HG03280 (cell line): ENCODE results near the gene NRXN3.

Experiments used
- ATAC-seq: cut with Tn5 transposase; IDR thresholded peaks from one replicate; pipeline ENCODE4 v1.9.1; 2021; ENCODE audit warnings: mild to moderate bottlenecking, moderate library complexity; ENCODE audit not compliant: unreplicated experiment

The NRXN3 gene

DNA sequence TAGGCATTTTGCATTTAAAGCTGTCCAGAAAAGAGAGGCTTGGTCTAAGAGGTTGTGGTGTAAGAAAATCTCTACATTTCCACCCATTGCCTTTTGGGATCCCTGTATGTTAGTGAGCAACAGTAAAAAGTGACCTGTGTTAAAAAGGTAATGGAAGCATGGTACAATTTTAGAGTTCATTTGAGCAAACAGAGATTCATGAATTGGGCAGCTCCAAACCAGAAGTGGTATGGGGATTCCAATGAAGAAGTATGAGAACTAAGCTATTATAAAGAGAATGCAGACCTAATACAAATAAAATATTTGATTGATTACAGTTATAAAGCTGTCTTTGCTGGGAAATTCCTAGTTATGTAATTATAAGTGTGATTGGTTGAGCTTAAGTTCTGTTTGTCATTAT, 1134.1 kb downstream of the NRXN3 start:
- no peak for ATAC-seq

DNA sequence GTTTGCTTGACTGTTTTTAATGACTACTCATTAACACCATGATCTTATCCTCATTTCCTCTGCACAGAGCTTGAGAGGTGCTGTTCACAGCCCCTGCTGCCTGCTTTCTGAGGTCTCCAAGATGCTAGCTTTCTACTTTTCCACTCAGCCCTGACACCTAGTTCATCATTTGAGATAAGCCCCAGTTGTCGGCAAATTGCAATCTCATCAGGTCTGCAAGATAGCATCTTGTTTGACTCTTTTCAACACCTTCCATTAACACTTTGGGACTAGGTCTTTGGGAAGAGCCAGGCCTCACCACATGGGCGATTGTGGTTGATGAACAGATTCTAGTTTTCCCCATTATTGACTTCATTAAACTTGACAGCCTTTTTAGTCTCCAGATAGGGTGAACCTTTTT, 1136.4 kb downstream of the NRXN3 start:
- no peak for ATAC-seq

DNA sequence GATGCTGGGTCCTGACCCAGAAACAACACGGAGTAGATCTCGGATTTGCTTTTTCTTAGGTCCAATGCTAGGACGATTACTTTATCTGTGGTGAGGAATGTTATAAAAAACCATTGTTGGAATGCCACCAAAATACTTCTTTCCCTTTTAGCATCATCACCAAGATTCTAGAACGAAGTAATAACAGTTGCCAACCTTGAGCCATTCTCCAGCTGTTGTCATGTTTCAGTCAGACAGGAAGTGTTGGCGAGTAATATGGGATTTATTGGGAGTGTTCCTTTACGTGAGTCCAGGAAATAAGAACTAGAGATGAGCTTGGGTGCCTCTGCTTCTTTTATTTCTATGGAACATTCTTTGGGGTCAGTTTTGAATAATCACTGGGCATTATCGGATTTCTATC, 1148.2 kb downstream of the NRXN3 start:
- ATAC-seq = no peak

DNA sequence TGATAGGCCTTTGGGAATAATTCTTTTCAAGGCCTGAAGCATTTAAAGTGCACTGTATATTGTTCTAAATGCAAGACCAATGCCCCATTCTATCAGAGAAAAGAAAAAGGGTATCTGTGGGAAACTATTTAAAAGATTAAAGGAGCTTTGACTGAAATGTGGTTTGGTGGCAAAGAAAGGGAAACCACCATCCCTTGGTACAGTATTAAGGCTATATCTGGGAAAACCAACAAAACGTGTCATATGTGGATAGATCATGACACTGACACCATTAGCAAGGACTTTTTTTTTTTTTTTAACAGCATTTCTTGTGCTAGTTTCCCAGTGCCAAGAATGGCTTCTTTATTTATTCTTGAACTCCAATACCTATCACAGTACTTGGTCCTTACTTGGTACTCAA, 1150.4 kb downstream of the NRXN3 start:
- no peak for ATAC-seq

DNA sequence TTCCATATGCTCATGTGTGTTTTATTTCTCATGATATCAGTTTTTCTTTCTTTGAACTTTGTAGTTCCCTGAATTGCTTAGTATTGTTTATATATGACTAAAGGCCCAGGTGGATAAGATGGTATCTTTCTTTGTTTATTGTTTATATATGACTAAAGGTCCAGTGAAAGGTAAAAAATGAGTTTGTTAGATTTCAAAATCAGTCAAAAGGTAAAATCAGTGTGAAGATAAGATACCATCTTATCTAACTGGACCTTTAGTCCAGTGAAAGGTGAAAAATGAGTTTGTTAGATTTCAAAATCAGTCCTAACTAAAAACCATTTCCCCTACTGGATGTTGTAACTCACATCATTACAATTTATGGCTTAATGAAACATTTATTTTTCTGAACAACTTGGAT, 1150.9 kb downstream of the NRXN3 start:
- no peak for ATAC-seq

DNA sequence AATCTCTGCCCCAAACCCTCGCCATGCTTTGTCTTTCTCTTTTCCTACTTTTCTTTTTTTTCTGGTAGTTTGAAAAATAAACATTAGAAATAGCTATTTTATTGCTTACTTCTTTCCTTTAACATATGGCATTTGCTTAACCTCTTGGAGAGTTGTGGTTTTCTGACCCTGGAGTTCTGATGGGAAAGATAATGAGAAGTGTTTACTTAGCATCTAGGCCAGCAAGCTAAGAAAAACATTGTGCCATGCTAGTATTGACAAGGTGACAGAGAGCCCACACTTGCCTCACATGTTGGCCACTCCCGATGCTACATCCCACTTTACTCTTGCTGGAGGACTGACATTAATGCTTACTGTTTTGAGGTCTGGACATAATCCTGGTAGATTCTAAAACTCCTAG, 1154.9 kb downstream of the NRXN3 start:
- ATAC-seq = no peak

DNA sequence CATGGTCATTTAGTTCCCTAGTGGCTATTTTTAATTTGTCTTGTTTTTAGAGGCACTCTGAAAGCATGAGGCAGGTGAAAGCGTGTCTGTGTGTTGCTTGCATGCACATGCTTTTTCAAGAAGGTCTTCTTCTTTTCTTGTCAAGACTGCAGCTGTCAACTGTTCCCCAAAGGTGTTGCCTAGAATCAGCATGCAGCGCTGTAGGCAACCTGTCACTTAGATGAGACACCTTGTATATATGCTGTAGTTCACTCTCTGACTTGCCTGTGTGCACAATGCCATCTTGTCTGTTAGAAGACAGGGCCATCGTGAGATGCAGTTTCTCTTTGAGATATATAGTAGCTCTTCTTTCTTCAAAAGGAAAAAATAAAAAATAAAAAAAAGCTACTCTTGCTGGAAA, 1155.4 kb downstream of the NRXN3 start:
- ATAC-seq = no peak

DNA sequence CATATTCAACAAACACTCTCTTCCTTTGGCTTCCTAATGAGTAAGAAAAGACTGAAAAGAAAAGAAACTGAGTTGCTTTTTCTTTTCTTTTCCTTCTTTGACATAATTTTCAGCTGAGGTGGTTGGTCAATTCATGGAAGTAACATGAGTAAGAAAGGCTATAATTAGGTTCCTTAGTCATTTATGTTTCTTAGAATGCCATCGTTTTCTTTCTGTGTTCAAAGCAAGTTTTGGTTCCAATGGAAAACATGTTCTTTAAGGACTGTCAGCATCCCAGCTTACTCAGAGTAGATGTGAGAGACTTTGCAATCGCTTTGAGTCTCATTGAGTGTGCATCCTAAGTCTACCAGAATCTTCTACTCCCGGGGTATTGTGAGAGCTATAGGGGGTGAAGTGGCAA, 1158.7 kb downstream of the NRXN3 start:
- no peak for ATAC-seq

DNA sequence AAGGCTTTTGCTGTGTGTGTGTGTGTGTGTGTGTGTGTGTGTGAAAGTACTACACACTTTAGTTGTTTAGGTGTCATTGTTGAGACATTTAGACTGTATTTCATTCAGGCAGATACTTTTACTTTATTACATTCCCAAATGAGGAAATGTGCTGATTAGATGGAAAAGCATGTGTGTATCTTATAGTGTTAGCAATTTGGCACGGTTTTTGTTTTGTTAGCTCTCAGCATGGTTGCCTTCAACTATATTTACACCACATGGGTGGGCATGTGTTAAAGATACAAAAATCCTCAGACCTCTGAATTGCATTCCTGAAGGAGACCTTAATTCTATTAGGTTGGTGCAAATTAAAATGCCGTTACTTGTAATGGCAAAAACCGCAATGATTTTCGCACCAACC, 1161.7 kb downstream of the NRXN3 start:
- ATAC-seq = no peak

DNA sequence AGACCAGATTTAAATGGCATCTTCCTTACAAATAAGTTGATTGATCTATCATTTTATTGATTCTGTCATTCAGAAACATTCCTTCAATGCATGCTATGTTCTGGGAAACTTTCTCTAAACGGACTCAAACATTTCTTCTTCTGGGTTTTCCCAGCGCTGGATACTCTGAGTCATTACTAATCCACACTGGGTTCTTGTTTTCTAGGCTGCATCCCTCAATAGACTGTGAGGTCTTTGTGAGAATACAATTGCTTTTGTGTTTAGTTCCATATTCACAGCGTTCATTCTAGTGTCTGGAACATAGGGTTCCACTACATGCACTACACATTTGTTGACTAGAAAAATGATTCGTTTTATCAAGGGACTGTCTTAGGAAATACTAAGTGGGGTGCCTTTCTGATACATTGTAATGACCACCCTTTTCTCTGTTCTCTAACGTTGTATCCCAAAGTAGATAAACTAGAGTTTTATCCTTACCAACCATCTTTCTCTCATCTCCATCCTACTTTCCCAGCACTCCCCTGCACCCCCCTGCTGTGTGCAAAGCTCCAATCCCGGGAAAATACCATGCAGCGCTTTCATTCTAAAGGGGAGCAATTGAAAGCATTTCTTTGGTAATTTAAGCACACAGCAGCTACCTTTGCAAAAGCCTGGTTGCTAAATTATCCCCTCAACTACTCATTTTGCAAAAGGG, 1162.5 kb downstream of the NRXN3 start:
- ATAC-seq = no peak

DNA sequence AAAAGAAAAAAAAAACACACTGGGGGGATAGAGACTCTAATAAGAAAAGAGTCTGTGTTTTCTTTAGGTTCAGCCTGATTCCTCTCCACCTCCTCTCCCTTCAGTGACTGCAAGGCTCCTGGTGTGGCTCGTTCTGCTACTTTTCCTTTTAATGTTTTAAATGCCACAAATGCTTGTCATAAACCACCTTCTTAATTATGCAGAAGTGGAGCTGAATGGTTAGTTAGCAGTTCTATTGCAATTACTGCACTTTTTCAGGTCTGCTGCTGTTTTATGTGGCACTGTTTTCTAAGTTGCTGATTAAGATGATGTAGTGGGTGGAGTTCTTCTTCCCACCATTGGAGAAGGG, 1163.0 kb downstream of the NRXN3 start:
- no peak for ATAC-seq

DNA sequence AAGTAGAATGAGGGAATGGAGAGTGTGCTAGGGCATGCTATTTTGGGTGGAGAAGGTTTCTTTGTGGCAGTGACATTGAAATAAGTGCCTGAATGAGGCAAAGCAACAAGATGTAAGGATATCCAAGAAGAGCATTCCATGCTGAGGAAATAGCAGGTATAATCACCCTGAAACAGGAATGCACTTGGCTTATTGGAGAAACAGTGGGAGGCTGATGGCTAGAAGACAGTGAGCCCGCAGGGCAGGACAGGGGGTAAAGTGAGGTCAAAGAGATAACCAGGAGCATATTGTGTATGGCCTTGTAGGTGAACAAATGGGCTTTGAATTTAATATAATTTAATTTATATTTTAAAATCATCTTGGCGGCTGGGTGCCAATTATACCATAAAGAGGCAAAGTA, 1164.1 kb downstream of the NRXN3 start:
- no peak for ATAC-seq

DNA sequence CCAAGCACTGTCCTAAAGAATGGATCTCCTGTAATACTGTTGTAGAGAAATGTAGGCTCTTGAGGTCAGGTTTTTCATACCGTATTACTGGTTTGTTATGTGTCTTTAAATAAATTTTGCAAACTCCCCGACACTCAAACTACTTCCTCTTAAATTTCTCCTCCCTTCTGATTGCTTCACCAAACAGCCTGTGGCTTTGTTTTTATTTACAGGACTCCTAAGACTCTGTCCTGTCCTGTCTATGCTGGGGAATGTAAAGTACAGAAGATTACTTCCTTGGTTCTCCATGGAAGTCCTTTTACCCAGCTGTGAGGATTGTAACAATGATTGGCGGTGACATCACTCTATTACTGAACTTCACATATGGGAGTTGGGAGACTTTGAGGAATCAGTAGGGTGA, 1167.6 kb downstream of the NRXN3 start:
- no peak for ATAC-seq

DNA sequence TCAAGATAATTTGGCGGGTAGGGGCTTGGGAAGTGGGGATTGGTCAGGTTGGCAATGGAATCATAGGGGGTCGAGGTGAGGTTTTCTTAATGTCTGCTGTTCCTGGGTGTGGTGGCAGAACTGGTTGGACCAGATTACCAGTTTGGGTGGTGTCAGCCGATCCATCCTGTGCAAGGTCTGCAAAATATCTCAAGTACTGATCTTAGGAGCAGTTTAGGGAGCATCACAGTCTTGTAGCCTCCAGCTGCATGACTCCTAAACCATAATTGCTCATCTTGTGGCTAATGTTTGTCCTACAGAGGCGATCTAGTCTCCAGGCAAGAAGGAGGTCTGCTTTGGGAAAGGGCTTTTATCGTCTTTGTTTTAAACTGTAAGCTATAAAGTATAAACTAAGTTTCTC, 1172.8 kb downstream of the NRXN3 start:
- no peak for ATAC-seq

DNA sequence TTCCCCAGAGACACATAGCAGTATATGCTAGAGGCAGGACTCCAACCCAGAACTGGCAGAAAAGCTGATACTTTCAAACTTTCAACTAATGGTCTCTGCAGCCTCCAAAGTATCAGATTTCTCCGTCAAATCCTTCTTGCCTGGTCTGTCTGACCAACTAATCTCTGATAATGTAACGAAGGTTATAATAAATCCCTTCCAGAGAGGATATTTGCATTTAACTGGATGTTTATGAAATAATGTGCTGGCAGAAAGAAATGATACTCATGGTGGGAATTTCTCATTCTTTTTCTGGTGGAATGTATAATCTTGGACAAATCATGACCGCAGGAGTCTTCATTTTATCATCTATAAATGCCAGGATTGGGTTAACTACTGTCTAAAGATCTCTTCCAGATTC, 1180.8 kb downstream of the NRXN3 start:
- no peak for ATAC-seq

DNA sequence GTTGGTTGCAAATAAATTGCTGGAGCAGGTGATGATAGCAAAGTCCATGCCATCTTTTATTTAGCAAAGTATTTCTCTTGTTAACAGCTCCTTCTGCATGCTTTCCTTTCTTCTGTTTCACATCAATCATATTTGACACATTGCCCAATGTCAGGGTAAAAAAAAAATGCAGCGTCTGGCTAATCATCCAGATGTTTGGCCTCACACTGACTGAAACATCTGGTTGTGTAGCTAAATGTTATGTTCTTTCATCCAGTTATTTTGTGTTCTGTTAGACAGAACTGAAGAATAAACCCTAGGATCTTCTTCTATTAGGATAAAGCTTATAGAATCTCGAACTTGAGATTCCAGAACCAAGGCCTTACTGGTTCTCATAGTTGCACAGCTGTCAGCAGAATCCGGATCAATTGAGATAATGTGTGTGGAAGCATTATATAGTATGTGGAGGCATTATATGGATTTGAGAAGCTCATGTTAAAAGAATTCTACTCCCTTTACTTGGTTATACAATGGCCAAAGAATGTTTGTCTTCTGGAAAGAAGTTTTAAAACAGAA, 1182.0 kb downstream of the NRXN3 start:
- ATAC-seq = no peak

DNA sequence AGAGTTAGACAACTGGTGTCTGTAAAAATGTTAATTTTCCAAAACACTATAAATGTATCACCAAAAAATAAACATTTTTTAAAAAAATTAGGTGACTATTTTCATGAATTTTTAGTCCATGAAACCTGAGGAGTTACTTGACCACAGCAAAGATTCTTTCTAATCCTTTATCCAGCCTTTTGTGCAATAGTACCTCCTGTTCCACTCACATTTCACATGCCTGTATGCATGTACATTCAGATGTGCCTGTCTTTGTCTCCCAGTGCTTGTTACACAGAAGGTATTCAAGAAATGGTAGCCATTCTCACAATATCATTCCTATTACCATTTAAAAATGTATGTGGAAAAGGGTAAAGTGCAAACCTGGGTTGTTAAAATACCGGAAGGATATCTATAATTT, 1184.2 kb downstream of the NRXN3 start:
- ATAC-seq = no peak

DNA sequence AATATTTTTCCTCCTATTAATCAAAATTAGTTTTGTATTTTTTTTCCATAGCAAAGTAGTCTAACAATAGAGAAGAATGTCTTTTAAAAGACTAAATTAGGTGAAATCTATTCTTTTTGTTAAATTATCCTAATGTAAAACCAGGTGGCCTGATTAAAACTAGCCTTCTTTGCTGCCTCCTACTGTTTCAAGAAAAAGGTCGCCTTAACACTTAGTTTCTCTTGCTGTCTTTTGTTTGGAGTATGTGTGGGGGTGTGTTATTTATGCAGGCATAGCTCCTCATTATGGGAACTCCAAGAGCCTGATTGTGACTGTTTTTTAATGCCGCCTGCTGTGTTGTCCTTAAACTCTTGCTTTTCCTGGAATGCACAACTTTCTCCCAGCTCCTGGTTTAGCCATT, 1185.9 kb downstream of the NRXN3 start:
- ATAC-seq = no peak

DNA sequence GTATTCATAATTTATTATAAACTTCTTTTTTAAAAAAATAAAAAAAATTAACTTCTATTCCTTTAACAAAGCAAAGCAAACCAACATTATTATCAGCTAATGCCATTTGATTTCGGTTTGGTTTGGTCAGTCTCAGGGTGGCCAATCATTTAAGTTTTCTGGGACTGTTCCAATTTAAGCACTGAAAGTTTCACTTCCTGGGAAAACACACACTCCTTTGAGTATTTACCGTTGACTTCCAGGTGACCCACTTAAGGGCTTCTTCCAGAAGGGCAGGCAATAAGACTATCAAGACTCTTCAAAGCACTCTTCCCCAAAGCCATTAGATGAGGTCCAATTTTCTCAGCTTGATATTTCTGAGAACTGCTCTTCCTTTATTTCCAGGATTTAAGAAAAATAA, 1187.1 kb downstream of the NRXN3 start:
- ATAC-seq = no peak

DNA sequence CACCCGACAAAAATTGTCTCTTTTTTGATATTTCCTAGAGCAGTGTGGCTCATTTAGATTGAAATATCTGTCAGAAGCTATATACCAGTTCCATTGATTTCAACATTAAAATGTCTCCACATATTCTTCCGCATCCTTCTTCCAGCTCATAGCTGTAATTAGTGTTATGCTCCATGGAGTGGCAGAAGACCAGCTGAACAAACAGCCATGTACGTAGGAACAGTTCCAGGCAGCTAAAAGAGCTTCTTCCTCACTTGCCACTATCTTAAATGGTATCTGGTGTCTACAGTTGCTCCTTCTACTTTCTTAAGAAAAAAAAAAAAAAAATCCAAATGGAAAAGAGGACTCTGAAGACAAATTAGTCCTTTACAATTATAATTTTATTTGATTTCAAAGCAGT, 1193.1 kb downstream of the NRXN3 start:
- no peak for ATAC-seq

DNA sequence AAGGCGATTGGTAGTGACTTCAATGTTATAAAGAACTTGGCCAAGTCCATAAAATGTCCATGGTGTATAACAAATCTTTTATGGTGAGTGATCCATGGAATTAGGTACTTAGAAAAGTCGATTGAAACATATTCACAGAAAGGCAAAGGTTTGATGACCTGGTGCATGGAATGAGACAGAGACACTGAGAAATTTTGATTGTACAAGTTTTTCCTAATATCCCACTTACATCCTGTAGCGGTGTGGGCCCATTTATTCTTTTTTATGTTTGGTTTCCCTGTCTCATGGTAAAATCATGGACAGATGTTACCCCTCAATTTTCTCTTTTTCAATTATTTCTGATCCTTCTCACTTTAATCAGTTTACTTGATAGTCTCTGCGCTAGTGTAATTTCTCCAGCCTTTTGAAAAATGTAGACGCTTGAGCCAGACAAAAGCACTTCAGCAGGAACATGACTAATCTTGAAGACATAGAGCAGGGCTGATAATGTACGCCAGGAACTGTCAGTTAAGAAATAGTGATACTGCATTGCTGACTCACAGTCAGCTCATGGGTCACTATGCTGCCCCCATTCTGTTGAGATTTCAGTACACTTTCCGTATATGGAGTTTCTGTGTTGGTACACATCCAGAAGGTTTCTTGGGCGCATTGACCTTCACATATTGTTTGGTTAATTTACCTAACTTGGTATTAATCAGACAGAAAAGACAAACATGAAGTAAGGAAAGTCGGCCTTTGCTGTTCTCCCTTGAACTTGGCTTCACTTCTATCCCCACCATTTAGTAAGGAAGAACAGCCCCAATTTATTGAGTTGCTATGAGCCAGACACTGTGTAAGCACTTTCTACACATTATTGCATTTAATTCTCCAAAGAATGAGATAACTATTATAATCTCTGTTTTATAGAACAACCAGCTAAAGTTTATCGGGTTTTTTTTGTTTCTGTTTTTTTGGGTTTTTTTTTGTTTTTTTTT, 1199.5 kb downstream of the NRXN3 start:
- no peak for ATAC-seq

DNA sequence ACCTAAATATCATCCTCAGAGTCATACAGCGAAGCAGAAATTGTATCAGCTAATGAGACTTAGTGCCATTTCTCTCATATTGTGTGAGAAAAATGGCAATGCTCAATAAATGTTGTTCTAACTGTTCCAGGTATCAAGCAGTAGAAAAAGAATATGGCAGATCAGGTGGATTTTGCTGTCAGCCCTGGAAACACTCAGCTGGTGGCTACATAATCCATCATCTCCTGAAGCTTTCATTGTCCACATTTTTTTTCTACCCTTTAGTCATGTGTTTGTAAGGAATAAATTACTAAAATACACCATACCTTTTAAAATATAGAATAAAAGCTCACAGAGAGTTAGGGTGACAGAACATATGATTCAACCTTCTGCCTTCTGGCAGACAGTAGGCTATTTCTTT, 1200.8 kb downstream of the NRXN3 start:
- no peak for ATAC-seq
